Vagina (tissue), 2 donors: ENCODE data around the gene ZNF438.

Source experiments
- CTCF ChIP-seq, 3 experiments: fragments of 450-650 bp in 2 of 3; fragments of 200-600 bp in 1 of 3; sonication (generic) in 1 of 3; IDR thresholded peaks; one replicate each; pipeline ENCODE4 v1.5.1; 2017 to 2019; ENCODE audit warnings: antibody characterized with exemption in 3 of 3, mild to moderate bottlenecking in 2 of 3, moderate library complexity in 2 of 3
- POLR2A ChIP-seq, 2 donors: fragments of 450-650 bp; IDR thresholded peaks; one replicate each; pipeline ENCODE4 v1.6.1; 2017; ENCODE audit warnings: antibody characterized with exemption in 2 of 2, mild to moderate bottlenecking in 2 of 2, moderate library complexity in 2 of 2
- POLR2AphosphoS5 ChIP-seq, 2 donors: sonication (generic); formaldehyde crosslinking; IDR thresholded peaks; one replicate each; pipeline ENCODE4 v1.9.0; 2017; ENCODE audit warnings: antibody characterized with exemption in 2 of 2, mild to moderate bottlenecking in 2 of 2, low read depth in 1 of 2; ENCODE audit not compliant: insufficient read depth in 1 of 2

GRCh38 chr10:30997536-30998235 is 34.0 kb downstream of the ZNF438 start:
- TF ChIP-seq CTCF (IDR thresholded peaks at IDR 0.05) (no peak), POLR2A (IDR thresholded peaks at IDR 0.05) (no peak), POLR2AphosphoS5 (IDR thresholded peaks at IDR 0.05; ENCODE audit: insufficient read depth in 1 of 2, low read depth in 1 of 2) (no peak)
